ENCODE results near the gene PDK2. TPM values are rescaled to one million over a fixed set of nuclear protein-coding genes. Genes with fewer than 3 reads are reported as not detected.

Gene PDK2
- total RNA-seq, 2 donors from 2014 or later, result 47.1 to 79.5 TPM

- no peaks in the 10 kb centered on the region for H3K36me3 ChIP-seq
- no peaks in the 10 kb centered on the region for H3K9me3 ChIP-seq
- intact Hi-C loops (cut with DNase I), result loop anchor here (2.0 kb wide), 1 partner anchor 46 kb away; no protein-coding TSS in a partner anchor
- H3K27me3 ChIP-seq (replicated peaks; ENCODE audit: insufficient read depth), result no peaks in the 10 kb centered on the region
- no peaks in the 10 kb centered on the region for H3K4me1 ChIP-seq (replicated peaks)
- TF ChIP-seq POLR2A (IDR thresholded peaks at IDR 0.05) (peak; percentile 69), CTCF (IDR thresholded peaks at IDR 0.05) (peak; percentile 84 to 99 (median 94)), POLR2AphosphoS5 (IDR thresholded peaks at IDR 0.05) (peak; percentile 97)
- under 1% methylated on average over 53 of the region's 53 CpGs for WGBS
- H3K27ac ChIP-seq, result peak overlapping the region; percentile 52 to 75
- H3K4me3 ChIP-seq, result peak overlapping the region; percentile 39 to 45
- peak; percentile 90 for DNase-seq (ENCODE audit: low spot score)
These were observed 66.1 kb downstream of the PDK2 start for GRCh38 chr17:50161023-50161910.

Other genes starting within 250 kb of the PDK2 start
- not detected for gene TAC4, start 247.3 kb upstream of the PDK2 start, total RNA-seq
- not detected for gene DLX4, start 126.2 kb upstream of the PDK2 start, total RNA-seq
- under 1 TPM; 0.36 to 0.68 TPM for gene DLX3, start 100.1 kb upstream of the PDK2 start, total RNA-seq
- gene ITGA3, start 39.2 kb upstream of the PDK2 start, total RNA-seq, result 10 to 100 TPM; 67.0 to 71.3 TPM
- gene SAMD14, start 34.8 kb downstream of the PDK2 start, total RNA-seq, result 1 to 10 TPM; 2.5 to 7.4 TPM
- gene PPP1R9B, start 55.3 kb downstream of the PDK2 start, total RNA-seq, result 10 to 100 TPM; 36.2 to 79.7 TPM
- 10 to 100 TPM; 13.9 to 19.4 TPM for gene SGCA, start 70.7 kb downstream of the PDK2 start, total RNA-seq
- gene COL1A1, start 106.3 kb downstream of the PDK2 start, total RNA-seq, result 10 to 100 TPM; 21.5 to 81.0 TPM
- under 1 TPM; 0.91 to 0.96 TPM for gene TMEM92, start 179.1 kb downstream of the PDK2 start, total RNA-seq